ENCODE results near the gene LAMB4. TPM values are rescaled to one million over a fixed set of nuclear protein-coding genes. Genes with fewer than 3 reads are reported as not detected.

Gene LAMB4
- total RNA-seq, 1 donor from 2014 or later = 1.1 TPM

DNA sequence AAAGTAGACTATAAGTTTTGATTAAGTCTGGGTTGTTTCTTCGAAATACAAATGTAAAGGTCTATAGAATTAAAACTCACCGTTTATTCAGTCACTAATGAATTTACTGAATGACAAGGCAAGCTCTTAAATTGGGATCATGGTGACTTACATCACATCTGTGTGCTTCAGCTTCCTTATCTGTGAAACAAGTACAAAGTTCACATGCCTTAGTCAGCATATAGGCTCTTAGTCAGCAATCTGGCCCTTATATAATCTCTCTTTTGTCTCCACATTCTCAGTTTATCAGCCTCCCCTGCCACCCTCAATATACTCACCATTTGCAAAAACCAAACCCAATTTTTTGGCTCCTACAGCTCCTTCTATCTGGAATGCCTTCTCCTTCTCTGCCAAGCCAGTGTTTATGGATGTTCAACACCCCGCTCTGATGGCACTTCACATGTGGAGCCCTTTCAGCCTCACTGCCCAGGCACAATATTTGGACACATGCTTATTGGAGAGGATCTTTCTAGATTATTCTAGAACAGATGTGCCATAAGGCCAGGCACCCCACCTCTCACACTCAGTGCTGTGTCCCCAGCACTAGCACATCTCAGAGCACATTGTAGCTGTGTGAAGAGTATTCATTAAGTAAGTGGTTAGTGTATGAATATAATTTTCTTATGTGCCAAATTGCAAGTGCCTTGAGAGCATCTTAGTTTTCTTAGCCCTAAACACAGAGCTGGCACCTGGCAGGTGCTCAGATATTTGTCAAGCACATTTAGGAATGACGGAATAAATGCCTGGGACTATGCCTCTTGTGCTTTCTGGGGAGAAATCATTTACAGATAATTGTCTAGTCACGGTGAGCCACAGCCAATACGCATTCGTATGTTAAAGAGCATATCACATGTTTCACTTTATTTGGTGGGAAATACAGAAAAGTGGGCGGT, 117.4 kb downstream of the LAMB4 start:
- TF ChIP-seq, protein P1, sequence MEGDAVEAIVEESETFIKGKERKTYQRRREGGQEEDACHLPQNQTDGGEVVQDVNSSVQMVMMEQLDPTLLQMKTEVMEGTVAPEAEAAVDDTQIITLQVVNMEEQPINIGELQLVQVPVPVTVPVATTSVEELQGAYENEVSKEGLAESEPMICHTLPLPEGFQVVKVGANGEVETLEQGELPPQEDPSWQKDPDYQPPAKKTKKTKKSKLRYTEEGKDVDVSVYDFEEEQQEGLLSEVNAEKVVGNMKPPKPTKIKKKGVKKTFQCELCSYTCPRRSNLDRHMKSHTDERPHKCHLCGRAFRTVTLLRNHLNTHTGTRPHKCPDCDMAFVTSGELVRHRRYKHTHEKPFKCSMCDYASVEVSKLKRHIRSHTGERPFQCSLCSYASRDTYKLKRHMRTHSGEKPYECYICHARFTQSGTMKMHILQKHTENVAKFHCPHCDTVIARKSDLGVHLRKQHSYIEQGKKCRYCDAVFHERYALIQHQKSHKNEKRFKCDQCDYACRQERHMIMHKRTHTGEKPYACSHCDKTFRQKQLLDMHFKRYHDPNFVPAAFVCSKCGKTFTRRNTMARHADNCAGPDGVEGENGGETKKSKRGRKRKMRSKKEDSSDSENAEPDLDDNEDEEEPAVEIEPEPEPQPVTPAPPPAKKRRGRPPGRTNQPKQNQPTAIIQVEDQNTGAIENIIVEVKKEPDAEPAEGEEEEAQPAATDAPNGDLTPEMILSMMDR (IDR thresholded peaks at IDR 0.05; ENCODE audit: unreplicated experiment) = no peak
- no peak overlapping the region for H3K27ac Mint-ChIP-seq (ENCODE audit: unreplicated experiment)
- H3K4me1 Mint-ChIP-seq (ENCODE audit: unreplicated experiment) = peaks cover 23% of the 10 kb centered on the region
- H3K27me3 Mint-ChIP-seq (ENCODE audit: unreplicated experiment) = no peaks in the 10 kb centered on the region
- H3K4me3 Mint-ChIP-seq (ENCODE audit: unreplicated experiment) = no peak overlapping the region
- no peaks in the 10 kb centered on the region for H3K36me3 Mint-ChIP-seq (ENCODE audit: low read depth, unreplicated experiment)
- H3K9me3 Mint-ChIP-seq (ENCODE audit: unreplicated experiment) = no peaks in the 10 kb centered on the region
- DNase-seq (ENCODE audit: low spot score) = no peak

DNA sequence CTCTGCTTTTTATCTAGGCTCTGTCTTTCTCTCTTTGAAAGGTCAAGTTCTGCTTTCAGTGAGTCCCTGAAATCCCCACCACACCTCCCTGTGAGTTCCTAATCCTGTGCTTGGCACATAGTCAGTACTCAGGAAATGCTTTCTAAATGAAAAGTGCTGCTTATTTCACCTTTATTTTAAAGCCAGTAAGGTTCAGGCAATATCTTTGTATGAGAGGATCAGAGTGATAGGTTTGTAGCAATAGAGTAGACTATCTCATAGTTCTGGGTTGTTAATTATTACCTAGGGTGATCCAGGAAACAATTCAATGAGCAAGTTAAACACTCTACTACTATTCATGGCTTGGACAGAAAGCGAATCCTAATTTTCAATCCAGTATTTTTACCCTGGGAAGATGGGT, 119.8 kb downstream of the LAMB4 start:
- Mint-ChIP-seq H3K9me3 (ENCODE audit: unreplicated experiment) (no peaks in the 10 kb centered on the region), H3K4me3 (ENCODE audit: unreplicated experiment) (no peak overlapping the region), H3K27ac (ENCODE audit: unreplicated experiment) (no peak overlapping the region), H3K36me3 (ENCODE audit: low read depth, unreplicated experiment) (peaks cover 4% of the 10 kb centered on the region), H3K27me3 (ENCODE audit: unreplicated experiment) (peaks cover 2% of the 10 kb centered on the region), H3K4me1 (ENCODE audit: unreplicated experiment) (peaks cover 20% of the 10 kb centered on the region)
- TF ChIP-seq, protein P1 (IDR thresholded peaks at IDR 0.05; ENCODE audit: unreplicated experiment) = no peak
- no peak for DNase-seq (ENCODE audit: low spot score)

DNA sequence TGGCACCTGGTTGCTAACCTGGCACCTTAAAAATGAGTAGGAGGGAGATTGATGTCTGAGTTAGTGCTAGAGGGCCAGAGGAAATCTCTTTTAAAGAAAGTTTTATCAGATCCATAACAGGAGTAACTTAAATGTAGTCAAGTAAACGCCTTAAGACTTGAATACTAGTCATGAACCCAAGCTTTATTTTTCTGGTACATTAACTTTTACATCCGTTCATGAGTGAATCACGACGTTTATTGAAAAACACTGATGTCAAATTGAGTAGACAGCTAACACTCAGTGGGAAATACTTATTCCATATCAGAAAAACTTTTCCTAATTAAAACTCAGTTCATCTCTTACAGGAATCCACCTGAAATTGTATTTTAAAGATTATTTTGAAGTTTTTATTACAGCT, 120.3 kb downstream of the LAMB4 start:
- Mint-ChIP-seq H3K4me1 (ENCODE audit: unreplicated experiment) (peaks cover 21% of the 10 kb centered on the region), H3K27me3 (ENCODE audit: unreplicated experiment) (peaks cover 2% of the 10 kb centered on the region), H3K4me3 (ENCODE audit: unreplicated experiment) (no peak overlapping the region), H3K27ac (ENCODE audit: unreplicated experiment) (no peak overlapping the region), H3K36me3 (ENCODE audit: low read depth, unreplicated experiment) (peaks cover 4% of the 10 kb centered on the region), H3K9me3 (ENCODE audit: unreplicated experiment) (no peaks in the 10 kb centered on the region)
- TF ChIP-seq, protein P1 (IDR thresholded peaks at IDR 0.05; ENCODE audit: unreplicated experiment) = no peak
- no peak for DNase-seq (ENCODE audit: low spot score)

DNA sequence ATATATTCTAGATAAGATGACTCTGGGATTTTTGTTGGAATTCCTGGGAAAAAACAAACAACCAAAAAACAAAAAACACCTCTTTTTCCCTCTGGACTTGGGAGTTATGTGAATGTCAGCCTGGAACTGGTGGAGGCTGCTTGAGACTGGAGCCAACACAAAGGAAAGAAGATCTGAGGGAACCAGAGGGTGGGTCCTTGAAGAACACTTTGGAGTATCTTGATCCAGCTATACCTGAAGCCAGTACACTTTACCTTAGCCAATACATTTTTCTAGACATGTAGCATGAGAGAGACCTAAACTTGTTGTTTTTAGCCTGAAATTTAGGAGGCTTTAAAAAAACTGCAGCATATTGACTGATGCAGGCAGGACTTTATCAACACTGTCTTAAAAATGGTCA, 121.3 kb downstream of the LAMB4 start:
- H3K4me1 Mint-ChIP-seq (ENCODE audit: unreplicated experiment) = peaks cover 19% of the 10 kb centered on the region
- H3K36me3 Mint-ChIP-seq (ENCODE audit: low read depth, unreplicated experiment) = peaks cover 4% of the 10 kb centered on the region
- H3K9me3 Mint-ChIP-seq (ENCODE audit: unreplicated experiment) = no peaks in the 10 kb centered on the region
- TF ChIP-seq, protein P1 (IDR thresholded peaks at IDR 0.05; ENCODE audit: unreplicated experiment) = no peak
- no peak for DNase-seq (ENCODE audit: low spot score)
- H3K4me3 Mint-ChIP-seq (ENCODE audit: unreplicated experiment) = no peak overlapping the region
- peaks cover 8% of the 10 kb centered on the region for H3K27me3 Mint-ChIP-seq (ENCODE audit: unreplicated experiment)
- H3K27ac Mint-ChIP-seq (ENCODE audit: unreplicated experiment) = no peak overlapping the region

DNA sequence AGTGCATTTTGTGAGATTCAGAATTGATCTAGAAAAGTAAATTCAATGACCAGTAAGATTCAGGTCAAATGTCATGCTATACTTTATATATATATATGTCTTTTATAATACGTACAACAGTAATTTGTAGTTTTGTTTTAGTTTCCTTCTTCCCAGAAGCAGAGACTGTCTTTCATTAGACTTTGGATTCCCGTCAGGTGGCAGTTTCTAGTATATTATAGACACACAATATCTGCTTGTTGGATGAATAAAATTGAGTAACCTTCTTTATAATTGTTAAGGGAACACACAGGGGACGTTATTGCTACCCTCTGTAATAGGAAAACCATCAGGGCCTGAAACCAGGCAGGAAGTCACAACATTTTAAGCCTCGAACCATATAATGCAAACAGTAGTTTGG, 121.9 kb downstream of the LAMB4 start:
- peaks cover 9% of the 10 kb centered on the region for H3K27me3 Mint-ChIP-seq (ENCODE audit: unreplicated experiment)
- no peak for DNase-seq (ENCODE audit: low spot score)
- no peaks in the 10 kb centered on the region for H3K9me3 Mint-ChIP-seq (ENCODE audit: unreplicated experiment)
- H3K27ac Mint-ChIP-seq (ENCODE audit: unreplicated experiment) = no peak overlapping the region
- TF ChIP-seq, protein P1 (IDR thresholded peaks at IDR 0.05; ENCODE audit: unreplicated experiment) = no peak
- H3K4me3 Mint-ChIP-seq (ENCODE audit: unreplicated experiment) = no peak overlapping the region
- H3K4me1 Mint-ChIP-seq (ENCODE audit: unreplicated experiment) = peaks cover 20% of the 10 kb centered on the region
- H3K36me3 Mint-ChIP-seq (ENCODE audit: low read depth, unreplicated experiment) = peaks cover 4% of the 10 kb centered on the region
